Measurements from ENCODE around the gene TMEM239. TPM values are rescaled to one million over a fixed set of nuclear protein-coding genes. Genes with fewer than 3 reads are reported as not detected.

Gene TMEM239
- total RNA-seq, 1 experiment from 2014 or later: not detected

DNA sequence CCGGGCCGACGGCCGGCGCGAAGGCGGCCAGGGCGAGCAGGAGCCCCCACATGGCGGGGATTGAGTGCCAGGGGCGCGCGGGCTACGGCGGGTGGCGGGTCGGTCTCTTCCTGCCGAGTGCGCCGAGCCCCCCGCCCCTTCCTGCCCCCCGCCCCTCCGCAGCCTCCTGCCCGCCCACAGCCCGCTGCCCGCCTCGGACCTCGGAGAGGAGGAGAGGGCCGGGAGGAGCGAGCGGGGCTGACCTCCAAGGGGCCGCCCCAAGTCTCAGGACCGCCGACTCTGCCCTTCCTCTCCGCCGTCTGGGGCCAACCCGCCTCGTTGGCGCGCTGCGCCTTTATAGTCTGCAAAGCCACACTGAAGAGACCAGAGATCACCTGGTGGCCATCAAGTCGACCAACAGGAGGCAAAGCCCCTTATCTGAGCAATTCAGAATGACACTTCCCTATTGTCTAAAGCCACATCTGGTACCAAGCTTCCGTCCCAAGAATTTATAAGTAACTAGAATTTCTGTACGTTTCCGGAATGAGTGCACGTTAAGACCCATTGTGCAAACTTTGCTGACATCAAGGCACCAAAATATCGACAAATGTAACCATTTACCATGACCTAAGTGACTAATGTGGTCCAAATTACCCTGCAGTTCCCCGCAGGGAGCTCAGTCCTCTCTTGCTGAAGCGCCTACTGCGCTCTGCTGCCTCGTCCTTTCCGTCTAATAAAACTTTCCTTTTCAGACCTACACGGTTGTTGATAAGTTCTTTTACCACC lies 15.5 kb upstream of the TMEM239 start, which contains the start of gene CPXM1:
Gene CPXM1, minus strand, starts transcription at position 107 of the 765 bp plus-strand sequence. Its CDS starts 55 bp downstream, at position 52.
- intact Hi-C loops (cut with micrococcal nuclease; ENCODE audit: unreplicated experiment): no loop called here
- peaks cover 7% of the 10 kb centered on the region for H3K36me3 Mint-ChIP-seq (ENCODE audit: insufficient read depth, unreplicated experiment)
- no peak within 1 kb of the TSS for H3K27ac Mint-ChIP-seq (ENCODE audit: unreplicated experiment)
- peak within 1 kb of the TSS; percentile 81 for H3K4me3 Mint-ChIP-seq (ENCODE audit: low read depth, unreplicated experiment)
- TF ChIP-seq, protein P1, sequence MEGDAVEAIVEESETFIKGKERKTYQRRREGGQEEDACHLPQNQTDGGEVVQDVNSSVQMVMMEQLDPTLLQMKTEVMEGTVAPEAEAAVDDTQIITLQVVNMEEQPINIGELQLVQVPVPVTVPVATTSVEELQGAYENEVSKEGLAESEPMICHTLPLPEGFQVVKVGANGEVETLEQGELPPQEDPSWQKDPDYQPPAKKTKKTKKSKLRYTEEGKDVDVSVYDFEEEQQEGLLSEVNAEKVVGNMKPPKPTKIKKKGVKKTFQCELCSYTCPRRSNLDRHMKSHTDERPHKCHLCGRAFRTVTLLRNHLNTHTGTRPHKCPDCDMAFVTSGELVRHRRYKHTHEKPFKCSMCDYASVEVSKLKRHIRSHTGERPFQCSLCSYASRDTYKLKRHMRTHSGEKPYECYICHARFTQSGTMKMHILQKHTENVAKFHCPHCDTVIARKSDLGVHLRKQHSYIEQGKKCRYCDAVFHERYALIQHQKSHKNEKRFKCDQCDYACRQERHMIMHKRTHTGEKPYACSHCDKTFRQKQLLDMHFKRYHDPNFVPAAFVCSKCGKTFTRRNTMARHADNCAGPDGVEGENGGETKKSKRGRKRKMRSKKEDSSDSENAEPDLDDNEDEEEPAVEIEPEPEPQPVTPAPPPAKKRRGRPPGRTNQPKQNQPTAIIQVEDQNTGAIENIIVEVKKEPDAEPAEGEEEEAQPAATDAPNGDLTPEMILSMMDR (IDR thresholded peaks at IDR 0.05; ENCODE audit: unreplicated experiment): no peak
- H3K27me3 Mint-ChIP-seq (ENCODE audit: unreplicated experiment): peaks cover 100% of the 10 kb centered on the region
- CTCF ChIA-PET: interaction anchor here (0.6 kb wide), 1 partner anchor 25 kb away, joined by 3 read pairs; no protein-coding TSS in a partner anchor
- DNase-seq: no peak
- BruUV-seq (replicated peaks): no TSS peak
- H3K9me3 Mint-ChIP-seq (ENCODE audit: low read depth, unreplicated experiment): no peaks in the 10 kb centered on the region
- H3K4me1 Mint-ChIP-seq (ENCODE audit: low read depth, unreplicated experiment): peaks cover 20% of the 10 kb centered on the region

GRCh38 chr20:2801286-2801728 lies 14.9 kb upstream of the TMEM239 start:
- TF ChIP-seq, protein P1 (IDR thresholded peaks at IDR 0.05; ENCODE audit: unreplicated experiment): no peak
- no peak overlapping the region for H3K27ac Mint-ChIP-seq (ENCODE audit: unreplicated experiment)
- peak overlapping the region; percentile 81 for H3K4me3 Mint-ChIP-seq (ENCODE audit: low read depth, unreplicated experiment)
- H3K9me3 Mint-ChIP-seq (ENCODE audit: low read depth, unreplicated experiment): no peaks in the 10 kb centered on the region
- H3K36me3 Mint-ChIP-seq (ENCODE audit: insufficient read depth, unreplicated experiment): peaks cover 7% of the 10 kb centered on the region
- no TSS peak for BruUV-seq (replicated peaks)
- CTCF ChIA-PET: interaction anchor here (0.6 kb wide), 1 partner anchor 25 kb away, joined by 3 read pairs; no protein-coding TSS in a partner anchor
- peaks cover 100% of the 10 kb centered on the region for H3K27me3 Mint-ChIP-seq (ENCODE audit: unreplicated experiment)
- peaks cover 24% of the 10 kb centered on the region for H3K4me1 Mint-ChIP-seq (ENCODE audit: low read depth, unreplicated experiment)
- intact Hi-C loops (cut with micrococcal nuclease; ENCODE audit: unreplicated experiment): no loop called here
- DNase-seq: no peak

DNA sequence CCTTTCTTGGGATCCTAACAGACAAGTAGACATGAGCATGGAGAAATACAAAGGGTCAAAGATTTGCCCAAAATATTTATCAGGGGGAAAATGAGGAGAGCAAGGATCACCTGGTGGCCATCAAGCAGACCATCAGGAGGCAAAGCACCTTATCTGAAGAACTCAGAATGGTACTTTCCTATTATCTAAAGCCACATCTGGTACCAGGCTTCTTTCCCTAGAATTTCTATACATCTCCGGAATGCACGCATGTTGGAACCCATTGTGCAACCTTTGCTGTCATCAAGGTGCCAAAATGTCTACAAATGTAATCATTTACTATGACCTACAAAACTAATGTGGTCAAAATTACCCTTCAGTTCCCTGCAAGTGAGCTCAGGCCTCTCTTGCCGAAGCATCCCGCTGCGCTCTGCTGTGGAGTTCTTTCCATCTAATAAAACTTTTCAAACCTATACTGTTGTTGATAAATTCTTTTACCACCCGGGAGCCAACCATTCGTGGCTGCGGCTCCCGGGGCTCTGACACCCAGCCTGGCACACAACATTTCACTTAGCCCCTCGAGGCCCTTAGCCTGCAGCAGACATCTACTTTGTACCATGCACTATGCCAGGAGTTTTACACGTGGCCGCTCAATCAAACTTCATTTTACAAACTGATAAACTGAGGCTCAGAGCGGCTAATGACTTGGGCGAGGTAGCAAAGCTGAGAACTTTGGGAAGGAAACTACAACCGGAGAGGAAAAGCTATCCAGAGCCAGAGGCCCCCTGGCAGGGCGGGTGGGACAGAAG lies 11.9 kb upstream of the TMEM239 start:
- TF ChIP-seq, protein P1 (IDR thresholded peaks at IDR 0.05; ENCODE audit: unreplicated experiment): no peak
- CTCF ChIA-PET: no interaction called here
- Mint-ChIP-seq H3K4me1 (ENCODE audit: low read depth, unreplicated experiment) (peaks cover 34% of the 10 kb centered on the region), H3K9me3 (ENCODE audit: low read depth, unreplicated experiment) (no peaks in the 10 kb centered on the region), H3K27ac (ENCODE audit: unreplicated experiment) (no peak overlapping the region), H3K27me3 (ENCODE audit: unreplicated experiment) (peaks cover 97% of the 10 kb centered on the region), H3K36me3 (ENCODE audit: insufficient read depth, unreplicated experiment) (peaks cover 7% of the 10 kb centered on the region), H3K4me3 (ENCODE audit: low read depth, unreplicated experiment) (no peak overlapping the region)
- no peak for DNase-seq
- intact Hi-C loops (cut with micrococcal nuclease; ENCODE audit: unreplicated experiment): no loop called here
- BruUV-seq (replicated peaks): no TSS peak

GRCh38 chr20:2804852-2805688 lies 11.1 kb upstream of the TMEM239 start:
- DNase-seq: no peak
- BruUV-seq (replicated peaks): no TSS peak
- intact Hi-C loops (cut with micrococcal nuclease; ENCODE audit: unreplicated experiment): no loop called here
- Mint-ChIP-seq H3K4me1 (ENCODE audit: low read depth, unreplicated experiment) (peaks cover 29% of the 10 kb centered on the region), H3K27ac (ENCODE audit: unreplicated experiment) (no peak overlapping the region), H3K9me3 (ENCODE audit: low read depth, unreplicated experiment) (no peaks in the 10 kb centered on the region), H3K4me3 (ENCODE audit: low read depth, unreplicated experiment) (no peak overlapping the region), H3K27me3 (ENCODE audit: unreplicated experiment) (peaks cover 93% of the 10 kb centered on the region), H3K36me3 (ENCODE audit: insufficient read depth, unreplicated experiment) (peaks cover 1% of the 10 kb centered on the region)
- CTCF ChIA-PET: interaction anchor here (0.6 kb wide), 2 partner anchors 10 to 152 kb away, joined by 3 to 4 read pairs; partner anchors contain the start of gene C20orf141
- TF ChIP-seq, protein P1 (IDR thresholded peaks at IDR 0.05; ENCODE audit: unreplicated experiment): no peak
